Activated T-cell treated with anti-CD3 and anti-CD28 coated beads, Interleukin-2, amount 50 U/mL, for 48 hours (primary cell): ENCODE measurements around the gene KLHDC8A.
A peak's percentile ranks its signal among the peaks of the same experiment; 100 is the strongest.
"Not testable (repeated sequence)": the region's sequence is repeated elsewhere in the genome, so short reads cannot be mapped to it uniquely, and the experiment has no call there.

Experiments used
- DNase-seq, 2 experiments: peaks; one replicate each; pipeline ENCODE4 v3.0.0-alpha.2; 2020

Gene KLHDC8A

GRCh38 chr1:205356440-205357139 is at the start of gene KLHDC8A:
TSS of gene KLHDC8A (minus strand) at chr1:205356922. CDS start at chr1:205343604, 13,318 bp downstream.
- no peak for DNase-seq

- DNase-seq, result not testable (repeated sequence)
Measured at GRCh38 chr1:205406252-205406651, 49.5 kb upstream of the KLHDC8A start.

- DNase-seq, result not testable (repeated sequence)
Measured at GRCh38 chr1:205404484-205404883, 47.8 kb upstream of the KLHDC8A start.

- DNase-seq, result no peak
Measured at GRCh38 chr1:205398586-205398985, 41.9 kb upstream of the KLHDC8A start.

GRCh38 chr1:205396967-205397616 is 40.4 kb upstream of the KLHDC8A start:
- peak; percentile 26 to 27 for DNase-seq

GRCh38 chr1:205395616-205396015 is 38.9 kb upstream of the KLHDC8A start:
- no peak for DNase-seq

GRCh38 chr1:205392650-205393049 is 35.9 kb upstream of the KLHDC8A start:
- DNase-seq, result no peak

- no peak for DNase-seq
Measured at GRCh38 chr1:205391386-205391785, 34.7 kb upstream of the KLHDC8A start.

- no peak for DNase-seq
Measured at GRCh38 chr1:205387845-205388244, 31.1 kb upstream of the KLHDC8A start.

GRCh38 chr1:205382990-205383389 is 26.3 kb upstream of the KLHDC8A start:
- DNase-seq, result not testable (repeated sequence)

- DNase-seq, result no peak
Measured at GRCh38 chr1:205382561-205382960, 25.8 kb upstream of the KLHDC8A start.

GRCh38 chr1:205381305-205381704 is 24.6 kb upstream of the KLHDC8A start:
- no peak for DNase-seq

- DNase-seq, result no peak
Measured at GRCh38 chr1:205380882-205381281, 24.2 kb upstream of the KLHDC8A start.

- DNase-seq, result no peak
Measured at GRCh38 chr1:205379056-205379455, 22.3 kb upstream of the KLHDC8A start.

GRCh38 chr1:205377355-205377754 is 20.6 kb upstream of the KLHDC8A start:
- DNase-seq, result no peak

GRCh38 chr1:205376739-205377138 is 20.0 kb upstream of the KLHDC8A start:
- DNase-seq, result no peak

GRCh38 chr1:205375835-205376545 is 19.3 kb upstream of the KLHDC8A start:
- DNase-seq, result no peak

GRCh38 chr1:205374210-205375078 is 17.7 kb upstream of the KLHDC8A start:
- no peak for DNase-seq

GRCh38 chr1:205373798-205374175 is 17.1 kb upstream of the KLHDC8A start:
- no peak for DNase-seq

GRCh38 chr1:205373022-205373797 is 16.5 kb upstream of the KLHDC8A start:
- DNase-seq, result no peak

GRCh38 chr1:205371871-205372660 is 15.3 kb upstream of the KLHDC8A start:
- DNase-seq, result no peak
